ENCODE data around the gene GPR146. TPM values are rescaled to one million over a fixed set of nuclear protein-coding genes. Genes with fewer than 3 reads are reported as not detected.

GPR146 gene
- total RNA-seq, 1 donor from 2014 or later, result 1.9 TPM

DNA sequence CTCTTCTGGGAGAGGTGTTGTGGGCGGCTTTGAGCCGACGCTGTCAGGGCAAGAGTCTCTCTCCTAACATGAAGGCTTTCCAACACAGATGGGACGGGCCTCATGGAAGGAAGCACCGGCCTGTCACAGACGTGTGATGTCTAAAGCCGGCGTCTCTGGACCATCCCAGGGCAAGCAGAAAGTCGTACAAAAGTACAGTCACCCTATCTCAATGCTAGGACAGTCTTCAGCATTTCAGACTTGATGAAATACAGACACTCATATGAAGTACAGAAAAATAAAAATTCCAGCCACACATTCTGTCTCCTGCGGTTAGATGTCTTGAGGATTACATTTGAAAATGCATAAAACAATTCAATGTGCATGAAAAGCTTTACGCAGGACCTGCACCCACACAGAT lies 30.8 kb upstream of the GPR146 start:
- H3K36me3 Mint-ChIP-seq (ENCODE audit: insufficient read depth), result peaks cover 8% of the 10 kb centered on the region
- DNase-seq (ENCODE audit: low spot score, unreplicated experiment), result no peak
- TF ChIP-seq, protein P1, sequence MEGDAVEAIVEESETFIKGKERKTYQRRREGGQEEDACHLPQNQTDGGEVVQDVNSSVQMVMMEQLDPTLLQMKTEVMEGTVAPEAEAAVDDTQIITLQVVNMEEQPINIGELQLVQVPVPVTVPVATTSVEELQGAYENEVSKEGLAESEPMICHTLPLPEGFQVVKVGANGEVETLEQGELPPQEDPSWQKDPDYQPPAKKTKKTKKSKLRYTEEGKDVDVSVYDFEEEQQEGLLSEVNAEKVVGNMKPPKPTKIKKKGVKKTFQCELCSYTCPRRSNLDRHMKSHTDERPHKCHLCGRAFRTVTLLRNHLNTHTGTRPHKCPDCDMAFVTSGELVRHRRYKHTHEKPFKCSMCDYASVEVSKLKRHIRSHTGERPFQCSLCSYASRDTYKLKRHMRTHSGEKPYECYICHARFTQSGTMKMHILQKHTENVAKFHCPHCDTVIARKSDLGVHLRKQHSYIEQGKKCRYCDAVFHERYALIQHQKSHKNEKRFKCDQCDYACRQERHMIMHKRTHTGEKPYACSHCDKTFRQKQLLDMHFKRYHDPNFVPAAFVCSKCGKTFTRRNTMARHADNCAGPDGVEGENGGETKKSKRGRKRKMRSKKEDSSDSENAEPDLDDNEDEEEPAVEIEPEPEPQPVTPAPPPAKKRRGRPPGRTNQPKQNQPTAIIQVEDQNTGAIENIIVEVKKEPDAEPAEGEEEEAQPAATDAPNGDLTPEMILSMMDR (IDR thresholded peaks at IDR 0.05; ENCODE audit: unreplicated experiment), result no peak
- no peaks in the 10 kb centered on the region for H3K27me3 Mint-ChIP-seq
- H3K4me1 Mint-ChIP-seq (ENCODE audit: low read depth), result peaks cover 5% of the 10 kb centered on the region
- H3K27ac Mint-ChIP-seq, result no peak overlapping the region
- no peak overlapping the region for H3K4me3 Mint-ChIP-seq (ENCODE audit: low read depth)
- no peaks in the 10 kb centered on the region for H3K9me3 Mint-ChIP-seq (ENCODE audit: low read depth)

- Mint-ChIP-seq H3K4me1 (ENCODE audit: low read depth) (peaks cover 5% of the 10 kb centered on the region), H3K36me3 (ENCODE audit: insufficient read depth) (peaks cover 6% of the 10 kb centered on the region), H3K4me3 (ENCODE audit: low read depth) (no peak overlapping the region), H3K9me3 (ENCODE audit: low read depth) (no peaks in the 10 kb centered on the region), H3K27me3 (no peaks in the 10 kb centered on the region), H3K27ac (no peak overlapping the region)
- TF ChIP-seq, protein P1 (IDR thresholded peaks at IDR 0.05; ENCODE audit: unreplicated experiment), result no peak
- no peak for DNase-seq (ENCODE audit: low spot score, unreplicated experiment)
Measured at GRCh38 chr7:1014681-1015080, 29.7 kb upstream of the GPR146 start.

- DNase-seq (ENCODE audit: low spot score, unreplicated experiment), result no peak
- TF ChIP-seq, protein P1 (IDR thresholded peaks at IDR 0.05; ENCODE audit: unreplicated experiment), result no peak
- H3K4me1 Mint-ChIP-seq (ENCODE audit: low read depth), result peaks cover 5% of the 10 kb centered on the region
- H3K36me3 Mint-ChIP-seq (ENCODE audit: insufficient read depth), result peaks cover 5% of the 10 kb centered on the region
- no peaks in the 10 kb centered on the region for H3K9me3 Mint-ChIP-seq (ENCODE audit: low read depth)
- H3K27ac Mint-ChIP-seq, result peak overlapping the region; percentile 56
- H3K27me3 Mint-ChIP-seq, result no peaks in the 10 kb centered on the region
- H3K4me3 Mint-ChIP-seq (ENCODE audit: low read depth), result no peak overlapping the region
Measured at GRCh38 chr7:1015196-1016121, 28.9 kb upstream of the GPR146 start.

DNA sequence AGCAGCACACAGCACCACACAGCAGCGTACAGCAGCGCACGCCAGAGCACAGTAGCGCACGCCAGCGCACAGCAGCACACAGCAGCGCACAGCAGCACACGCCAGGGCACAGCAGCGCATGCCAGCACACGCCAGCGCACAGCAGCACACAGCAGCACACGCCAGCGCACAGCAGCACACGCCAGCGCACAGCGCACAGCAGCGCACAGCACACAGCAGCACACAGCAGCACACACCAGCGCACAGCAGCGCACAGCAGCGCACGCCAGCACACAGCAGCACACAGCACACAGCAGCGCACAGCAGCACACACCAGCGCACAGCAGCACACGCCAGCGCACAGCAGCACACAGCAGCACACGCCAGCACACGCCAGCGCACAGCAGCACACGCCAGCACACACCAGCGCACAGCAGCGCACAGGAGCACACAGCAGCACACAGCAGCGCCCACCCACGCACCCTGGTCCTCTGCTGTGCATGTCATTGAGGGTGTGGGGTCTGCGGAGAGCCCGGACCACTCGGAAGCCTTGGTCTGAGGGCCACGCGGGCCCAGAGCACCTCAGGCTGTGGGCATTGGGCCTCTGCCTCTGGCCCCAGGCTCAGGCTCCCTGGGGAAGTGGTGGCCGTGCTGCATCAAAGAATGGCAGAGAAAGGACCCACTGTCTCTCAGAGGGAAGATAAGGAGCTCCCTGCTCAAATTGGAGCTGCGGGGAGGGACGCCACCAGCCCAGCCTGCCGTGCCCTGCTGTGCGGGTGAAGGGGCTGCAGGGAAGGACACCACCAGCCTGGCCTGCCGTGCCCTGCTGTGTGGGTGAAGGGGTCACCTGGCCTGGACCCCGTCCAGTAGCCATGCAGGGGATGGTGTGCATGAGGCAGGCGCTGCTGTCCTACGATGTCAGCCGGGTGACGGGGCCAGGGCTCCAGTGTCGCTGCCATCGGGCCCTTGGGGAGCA lies 27.5 kb upstream of the GPR146 start:
- TF ChIP-seq, protein P1 (IDR thresholded peaks at IDR 0.05; ENCODE audit: unreplicated experiment), result no peak
- H3K27me3 Mint-ChIP-seq, result no peaks in the 10 kb centered on the region
- H3K4me3 Mint-ChIP-seq (ENCODE audit: low read depth), result no peak overlapping the region
- no peak overlapping the region for H3K27ac Mint-ChIP-seq
- DNase-seq (ENCODE audit: low spot score, unreplicated experiment), result no peak
- peaks cover 11% of the 10 kb centered on the region for H3K36me3 Mint-ChIP-seq (ENCODE audit: insufficient read depth)
- no peaks in the 10 kb centered on the region for H3K9me3 Mint-ChIP-seq (ENCODE audit: low read depth)
- H3K4me1 Mint-ChIP-seq (ENCODE audit: low read depth), result peaks cover 5% of the 10 kb centered on the region
